GM12892 (cell line): ENCODE results near the gene SCAMP4.

Source experiments
- POLR2A ChIP-seq: IDR thresholded peaks from 2 replicates; pipeline ENCODE4 v1.6.1; 2011; ENCODE audit warnings: low read depth, low read length, control low read depth
- POLR2AphosphoS5 ChIP-seq: IDR thresholded peaks from 2 replicates; pipeline ENCODE4 v1.6.1; 2011; ENCODE audit warnings: low read depth, low read length, control low read depth

DNA sequence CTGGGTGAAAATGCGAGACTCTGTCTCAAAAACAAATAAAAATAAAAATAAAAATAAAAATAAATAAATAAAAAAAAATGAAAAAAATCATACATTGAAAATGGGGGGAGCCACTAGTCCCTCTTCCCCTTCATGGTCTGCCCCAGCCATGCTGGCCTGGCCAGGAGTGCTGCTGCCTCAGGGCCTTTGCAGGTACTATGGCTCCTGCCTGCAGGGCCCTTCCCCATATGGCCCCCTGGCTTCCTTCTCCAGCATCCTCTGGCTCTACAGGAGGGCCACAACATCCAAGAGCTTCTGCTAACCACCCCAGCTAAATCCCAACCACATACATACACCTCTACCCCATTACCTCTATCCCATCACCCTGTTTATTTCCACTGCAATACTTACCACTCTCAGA lies 15.3 kb upstream of the SCAMP4 start:
- TF ChIP-seq POLR2A (no peak), POLR2AphosphoS5 (no peak)
